Regular cardiac myocyte (primary cell): ENCODE results near the gene SMIM8. TPM values are rescaled to one million over a fixed set of nuclear protein-coding genes. Genes with fewer than 3 reads are reported as not detected.

Source experiments
- total RNA-seq: library from RNA; depleted of rRNA; stranded (reverse); fragments of >200 nt; gene quantifications from 2 replicates; pipeline ENCODE4 v1.2.3, GENCODE V29; 2014

The SMIM8 gene
- total RNA-seq: 3.3 and 5.4 TPM in 2 replicates

GRCh38 chr6:87322304-87323212 lies at the start of gene SMIM8:
TSS of gene SMIM8 (plus strand) at chr6:87322588. CDS start at chr6:87337032, 14,444 bp downstream.

DNA sequence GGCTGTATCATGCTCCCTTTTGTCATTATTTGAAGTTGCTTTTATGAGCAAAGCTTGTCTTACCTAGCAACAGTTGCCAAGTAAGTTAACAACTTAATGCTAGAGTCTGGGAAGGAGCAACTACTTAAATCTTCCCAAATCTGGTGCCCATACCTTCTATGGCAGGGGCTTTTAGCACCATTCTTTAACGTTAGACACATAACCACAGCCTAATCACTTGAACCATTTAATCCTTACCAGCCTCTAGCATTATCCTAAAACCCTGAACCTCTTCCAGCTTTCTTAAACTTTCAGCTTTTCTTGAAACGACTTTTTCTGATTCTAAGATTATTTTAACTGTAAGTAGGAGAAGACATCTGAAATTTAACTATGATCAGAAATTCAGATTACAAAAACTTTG lies 22.3 kb downstream of the SMIM8 start, which contains the start of gene C6orf163:
Gene C6orf163 (plus strand): TSS at position 83 of the 400 bp plus-strand sequence. CDS start 287 bp downstream, at position 370.

Other genes starting within 250 kb of the SMIM8 start
- 0.28 TPM in 1 of 2 replicates, not detected in the other for gene CGA, start 227.5 kb upstream of the SMIM8 start, total RNA-seq
- 20.7 and 42.0 TPM in 2 replicates for gene ZNF292, start 167.0 kb upstream of the SMIM8 start, total RNA-seq
- gene GJB7, start 6.7 kb downstream of the SMIM8 start, total RNA-seq: not detected in 2 replicates
- gene C6orf163, start 22.2 kb downstream of the SMIM8 start, total RNA-seq: 0.77 and 2.0 TPM in 2 replicates
- 0.38 and 1.4 TPM in 2 replicates for gene CFAP206, start 85.4 kb downstream of the SMIM8 start, total RNA-seq
- 17.4 and 24.8 TPM in 2 replicates for gene SLC35A1, start 150.4 kb downstream of the SMIM8 start, total RNA-seq